Mesendoderm (in vitro differentiated cells): ENCODE measurements around the gene SUSD3.
A peak's percentile ranks its signal among the peaks of the same experiment; 100 is the strongest.

Source experiments
- DNase-seq: peaks from one replicate; pipeline ENCODE4 v3.0.0; 2013
- H2AK5ac ChIP-seq: 2 replicates; pipeline ENCODE4 v1.6.1; 2013; ENCODE audit warnings: low read length, inconsistent platforms
- H2BK120ac ChIP-seq: 2 replicates; pipeline ENCODE4 v1.6.1; 2013; ENCODE audit warnings: low read depth, mild to moderate bottlenecking, low read length, moderate library complexity, mixed read lengths
- H2BK15ac ChIP-seq: replicated peaks from 2 replicates; pipeline ENCODE4 v1.6.1; 2013; ENCODE audit warnings: low read depth, mild to moderate bottlenecking, moderate library complexity
- H2BK5ac ChIP-seq: 2 replicates; pipeline ENCODE4 v1.6.1; 2013; ENCODE audit warnings: low read length, inconsistent platforms
- H3K18ac ChIP-seq: 2 replicates; pipeline ENCODE4 v1.6.1; 2013; ENCODE audit warnings: mild to moderate bottlenecking, low read length, mixed read lengths
- H3K23ac ChIP-seq: one replicate; pipeline ENCODE4 v1.6.1; 2013; ENCODE audit warnings: low read length
- H3K27ac ChIP-seq: 2 replicates; pipeline ENCODE4 v1.5.1; 2013; ENCODE audit warnings: low read depth, mild to moderate bottlenecking, inconsistent platforms, low read length, moderate library complexity
- H3K27me3 ChIP-seq: 2 replicates; pipeline ENCODE4 v1.6.1; 2013; ENCODE audit warnings: low read length, control low read depth, mild to moderate bottlenecking, inconsistent platforms; ENCODE audit not compliant: insufficient read depth, poor library complexity
- H3K36me3 ChIP-seq: 2 replicates; pipeline ENCODE4 v1.6.1; 2013; ENCODE audit warnings: low read length, inconsistent platforms; ENCODE audit not compliant: control insufficient read depth, insufficient read depth
- H3K4ac ChIP-seq: one replicate; pipeline ENCODE4 v1.6.1; 2013; ENCODE audit warnings: low read depth, mild to moderate bottlenecking, low read length, moderate library complexity
- H3K4me1 ChIP-seq: 2 replicates; pipeline ENCODE4 v1.6.1; 2013; ENCODE audit warnings: low read depth, low read length, inconsistent platforms; ENCODE audit not compliant: control insufficient read depth
- H3K4me2 ChIP-seq: 2 replicates; pipeline ENCODE4 v1.6.1; 2013; ENCODE audit warnings: low read length
- H3K4me3 ChIP-seq: 2 replicates; pipeline ENCODE4 v1.5.1; 2013; ENCODE audit warnings: mild to moderate bottlenecking, low read length
- H3K56ac ChIP-seq: one replicate; pipeline ENCODE4 v1.6.1; 2013; ENCODE audit warnings: low read length
- H3K79me1 ChIP-seq: 2 replicates; pipeline ENCODE4 v1.6.1; 2013; ENCODE audit warnings: low read length, inconsistent platforms
- H3K79me2 ChIP-seq: 2 replicates; pipeline ENCODE4 v1.6.1; 2013; ENCODE audit warnings: mild to moderate bottlenecking, low read length; ENCODE audit not compliant: control insufficient read depth, insufficient read depth
- H3K9ac ChIP-seq: 2 replicates; pipeline ENCODE4 v1.6.1; 2013; ENCODE audit warnings: low read length, inconsistent platforms
- H4K5ac ChIP-seq: one replicate; pipeline ENCODE4 v1.6.1; 2013; ENCODE audit warnings: low read length
- H4K8ac ChIP-seq: one replicate; pipeline ENCODE4 v1.6.1; 2013; ENCODE audit warnings: low read depth, mild to moderate bottlenecking, control low read depth, low read length, moderate library complexity
- WGBS: extraction: QIAGEN DNeasy Blood & Tissue Kit; methylation state at CpG from one replicate; pipeline ENCODE4 v1.1.7; 2013; ENCODE audit warnings: low lambda C conversion rate, missing lambda C conversion rate; ENCODE audit not compliant: insufficient coverage; ENCODE audit errors: extremely low coverage; 5-methylcytosine and 5-hydroxymethylcytosine counted together

Gene SUSD3

GRCh38 chr9:93049491-93049890 is 9.0 kb upstream of the SUSD3 start:
- no peak overlapping the region for H3K9ac ChIP-seq
- no peak overlapping the region for H3K4me3 ChIP-seq
- H3K4me1 ChIP-seq: peaks cover 2% of the 10 kb centered on the region
- H3K4me2 ChIP-seq: no peak overlapping the region
- no peaks in the 10 kb centered on the region for H3K36me3 ChIP-seq
- no peak overlapping the region for H3K18ac ChIP-seq
- H2AK5ac ChIP-seq: no peak overlapping the region
- no peak overlapping the region for H3K27ac ChIP-seq
- no peak for DNase-seq
- no CpG with 5 or more reads among the region's 4 CpGs for WGBS
- H2BK15ac ChIP-seq: no peak overlapping the region
- no peak overlapping the region for H4K5ac ChIP-seq
- H3K56ac ChIP-seq: no peak overlapping the region
- H3K27me3 ChIP-seq: no peaks in the 10 kb centered on the region
- no peak overlapping the region for H2BK120ac ChIP-seq
- H3K23ac ChIP-seq: no peak overlapping the region
- H3K79me2 ChIP-seq: no peaks in the 10 kb centered on the region
- no peak overlapping the region for H3K4ac ChIP-seq
- H3K79me1 ChIP-seq: no peaks in the 10 kb centered on the region
- H4K8ac ChIP-seq: no peak overlapping the region
- H2BK5ac ChIP-seq: no peak overlapping the region

GRCh38 chr9:93050231-93050630 is 8.3 kb upstream of the SUSD3 start:
- WGBS: no CpG with 5 or more reads among the region's 4 CpGs

GRCh38 chr9:93051680-93052089 is 6.8 kb upstream of the SUSD3 start:
- Histone ChIP-seq H2AK5ac (no peak overlapping the region), H3K4ac (no peak overlapping the region), H3K23ac (no peak overlapping the region), H3K9ac (no peak overlapping the region), H2BK5ac (no peak overlapping the region), H3K27me3 (no peaks in the 10 kb centered on the region), H4K5ac (no peak overlapping the region), H3K79me1 (no peaks in the 10 kb centered on the region), H2BK120ac (no peak overlapping the region), H2BK15ac (no peak overlapping the region), H3K4me3 (no peak overlapping the region), H3K4me2 (no peak overlapping the region), H3K56ac (no peak overlapping the region), H3K27ac (no peak overlapping the region), H3K79me2 (no peaks in the 10 kb centered on the region), H4K8ac (no peak overlapping the region), H3K18ac (no peak overlapping the region), H3K4me1 (peaks cover 2% of the 10 kb centered on the region), H3K36me3 (no peaks in the 10 kb centered on the region)
- no CpG with 5 or more reads among the region's 6 CpGs for WGBS
- DNase-seq: no peak

More at GRCh38 chr9:93050231-93050630, 8.3 kb upstream of the SUSD3 start:
- Histone ChIP-seq H3K79me2 (no peaks in the 10 kb centered on the region), H3K4ac (no peak overlapping the region), H3K79me1 (no peaks in the 10 kb centered on the region), H3K27me3 (no peaks in the 10 kb centered on the region), H3K27ac (no peak overlapping the region), H2AK5ac (no peak overlapping the region), H3K4me2 (no peak overlapping the region), H3K9ac (no peak overlapping the region), H4K8ac (no peak overlapping the region), H3K36me3 (no peaks in the 10 kb centered on the region), H2BK120ac (no peak overlapping the region), H2BK5ac (no peak overlapping the region), H2BK15ac (no peak overlapping the region), H3K4me1 (peaks cover 2% of the 10 kb centered on the region), H3K18ac (no peak overlapping the region), H4K5ac (no peak overlapping the region), H3K23ac (no peak overlapping the region), H3K56ac (no peak overlapping the region), H3K4me3 (no peak overlapping the region)
- DNase-seq: no peak

- Histone ChIP-seq H3K56ac (no peak overlapping the region), H2BK120ac (no peak overlapping the region), H3K79me1 (no peaks in the 10 kb centered on the region), H3K4me1 (peaks cover 2% of the 10 kb centered on the region), H3K9ac (no peak overlapping the region), H4K5ac (no peak overlapping the region), H2AK5ac (no peak overlapping the region), H2BK5ac (no peak overlapping the region), H3K4me2 (no peak overlapping the region), H3K4ac (no peak overlapping the region), H3K79me2 (no peaks in the 10 kb centered on the region), H3K4me3 (no peak overlapping the region), H3K18ac (no peak overlapping the region), H2BK15ac (no peak overlapping the region), H4K8ac (no peak overlapping the region), H3K27ac (no peak overlapping the region), H3K27me3 (no peaks in the 10 kb centered on the region), H3K23ac (no peak overlapping the region), H3K36me3 (no peaks in the 10 kb centered on the region)
- no CpG with 5 or more reads among the region's 15 CpGs for WGBS
- DNase-seq: peak; percentile 56
Measured at GRCh38 chr9:93052791-93053540, 5.5 kb upstream of the SUSD3 start.

- H3K36me3 ChIP-seq: no peaks in the 10 kb centered on the region
- H3K9ac ChIP-seq: no peak overlapping the region
- H2AK5ac ChIP-seq: no peak overlapping the region
- H3K4me2 ChIP-seq: no peak overlapping the region
- H3K4me3 ChIP-seq: no peak overlapping the region
- H4K5ac ChIP-seq: no peak overlapping the region
- no peak overlapping the region for H2BK15ac ChIP-seq
- peak overlapping the region; percentile 17 for H3K56ac ChIP-seq
- no peak overlapping the region for H2BK120ac ChIP-seq
- H3K23ac ChIP-seq: no peak overlapping the region
- H3K27me3 ChIP-seq: no peaks in the 10 kb centered on the region
- WGBS: no CpG with 5 or more reads among the region's 5 CpGs
- H3K4ac ChIP-seq: no peak overlapping the region
- no peak for DNase-seq
- no peak overlapping the region for H3K18ac ChIP-seq
- no peaks in the 10 kb centered on the region for H3K79me2 ChIP-seq
- H3K79me1 ChIP-seq: no peaks in the 10 kb centered on the region
- no peak overlapping the region for H3K27ac ChIP-seq
- no peak overlapping the region for H2BK5ac ChIP-seq
- H3K4me1 ChIP-seq: peaks cover 2% of the 10 kb centered on the region
- H4K8ac ChIP-seq: no peak overlapping the region
Measured at GRCh38 chr9:93053781-93054331, 4.6 kb upstream of the SUSD3 start.
